Measurements from ENCODE around the gene CAMKK2.
"Not testable (repeated sequence)": the region's sequence is repeated elsewhere in the genome, so short reads cannot be mapped to it uniquely, and the experiment has no call there.

CAMKK2 gene

DNA sequence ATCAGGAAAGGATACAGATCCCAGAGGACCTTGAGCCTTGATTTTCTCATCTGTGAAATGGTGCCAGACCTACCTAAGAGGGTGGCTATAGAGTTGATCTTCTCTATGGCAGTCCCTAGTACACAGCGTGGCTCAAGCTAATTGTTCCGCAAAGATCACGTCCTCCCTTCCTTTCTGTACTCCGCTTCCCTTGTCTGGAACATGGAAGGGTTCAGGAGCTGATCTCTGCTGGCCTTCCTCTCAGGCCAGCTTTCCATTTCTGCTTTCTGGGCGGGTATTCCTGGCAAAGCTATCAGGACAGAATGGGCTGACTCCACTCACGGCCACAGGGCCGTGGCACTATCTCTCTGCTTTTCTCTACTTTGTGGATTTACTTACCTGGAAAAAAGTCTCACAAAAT lies 6.5 kb downstream of the CAMKK2 start:
- DNase-seq (ENCODE audit: insufficient read length, low spot score) (no peak), FAIRE-seq (peak; percentile 52)
- TF ChIP-seq TAF1 (IDR thresholded peaks at IDR 0.05; ENCODE audit: low read depth, low read length) (no peak), POLR2AphosphoS5 (IDR thresholded peaks at IDR 0.05; ENCODE audit: low read depth, low read length) (no peak), POU2F2 (IDR thresholded peaks at IDR 0.05; ENCODE audit: low read depth, low read length) (no peak), PAX5 (IDR thresholded peaks at IDR 0.05; ENCODE audit: insufficient read depth, low read length, severe bottlenecking) (no peak), SPI1 (IDR thresholded peaks at IDR 0.05; ENCODE audit: low read depth, low read length) (no peak)

- TF ChIP-seq POU2F2 (IDR thresholded peaks at IDR 0.05; ENCODE audit: low read depth, low read length) (no peak), TAF1 (IDR thresholded peaks at IDR 0.05; ENCODE audit: low read depth, low read length) (no peak), PAX5 (IDR thresholded peaks at IDR 0.05; ENCODE audit: insufficient read depth, low read length, severe bottlenecking) (no peak), SPI1 (IDR thresholded peaks at IDR 0.05; ENCODE audit: low read depth, low read length) (no peak), POLR2A (IDR thresholded peaks at IDR 0.05; ENCODE audit: low read depth, low read length) (no peak), POLR2AphosphoS5 (IDR thresholded peaks at IDR 0.05; ENCODE audit: low read depth, low read length) (no peak)
- no peak for DNase-seq (ENCODE audit: insufficient read length, low spot score)
- no peak for FAIRE-seq
These were observed 7.5 kb downstream of the CAMKK2 start for GRCh38 chr12:121288986-121289385.

DNA sequence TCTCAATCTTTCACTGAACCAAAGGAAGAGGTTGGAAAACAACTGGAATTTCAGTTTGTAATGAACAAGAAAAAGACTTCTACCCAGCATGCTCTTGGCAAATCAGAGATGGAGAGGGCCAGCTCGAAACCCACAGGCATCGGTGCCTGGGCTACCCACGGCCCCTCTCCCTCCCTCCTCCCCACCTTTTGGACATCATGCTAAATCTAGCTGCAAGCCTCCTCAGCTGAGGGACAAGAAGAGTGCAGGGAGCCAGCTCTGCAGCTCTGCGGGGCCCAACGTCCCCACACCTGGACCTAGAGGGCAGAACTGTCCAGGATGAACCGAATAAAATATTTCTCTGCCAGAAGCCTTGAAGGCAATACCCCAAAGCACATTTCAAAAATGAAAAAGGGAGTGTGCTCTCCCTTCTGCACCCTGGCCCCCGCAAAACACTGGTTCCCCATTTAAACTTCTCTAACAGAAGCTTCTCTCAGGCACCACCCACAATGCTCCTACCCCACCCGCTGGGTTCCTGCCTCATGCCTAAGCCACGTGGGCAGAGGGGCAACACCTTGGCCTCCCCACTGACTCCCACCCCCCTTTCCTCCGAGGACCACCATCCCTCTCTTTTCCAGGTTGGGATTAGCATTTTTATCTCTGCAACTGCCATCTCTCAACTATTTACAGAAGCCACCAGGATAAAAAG lies 8.2 kb downstream of the CAMKK2 start:
- FAIRE-seq (no peak), DNase-seq (ENCODE audit: insufficient read length, low spot score) (no peak)
- TF ChIP-seq POLR2AphosphoS5 (IDR thresholded peaks at IDR 0.05; ENCODE audit: low read depth, low read length) (no peak), TAF1 (IDR thresholded peaks at IDR 0.05; ENCODE audit: low read depth, low read length) (no peak), SPI1 (IDR thresholded peaks at IDR 0.05; ENCODE audit: low read depth, low read length) (0 out of 2 replicates have a peak, but pooled peaks have one; percentile 22), POU2F2 (IDR thresholded peaks at IDR 0.05; ENCODE audit: low read depth, low read length) (no peak), POLR2A (IDR thresholded peaks at IDR 0.05; ENCODE audit: low read depth, low read length) (no peak)

GRCh38 chr12:121287267-121287954 lies 9.1 kb downstream of the CAMKK2 start:
- FAIRE-seq (no peak), DNase-seq (ENCODE audit: insufficient read length, low spot score) (no peak)
- TF ChIP-seq POLR2AphosphoS5 (IDR thresholded peaks at IDR 0.05; ENCODE audit: low read depth, low read length): no peak
- TF ChIP-seq TAF1 (IDR thresholded peaks at IDR 0.05; ENCODE audit: low read depth, low read length): no peak
- TF ChIP-seq SPI1 (IDR thresholded peaks at IDR 0.05; ENCODE audit: low read depth, low read length): no peak
- TF ChIP-seq POLR2A (IDR thresholded peaks at IDR 0.05; ENCODE audit: low read depth, low read length): no peak
- no peak for TF ChIP-seq PAX5 (IDR thresholded peaks at IDR 0.05; ENCODE audit: insufficient read depth, low read length, severe bottlenecking)
- TF ChIP-seq POU2F2 (IDR thresholded peaks at IDR 0.05; ENCODE audit: low read depth, low read length): no peak

DNA sequence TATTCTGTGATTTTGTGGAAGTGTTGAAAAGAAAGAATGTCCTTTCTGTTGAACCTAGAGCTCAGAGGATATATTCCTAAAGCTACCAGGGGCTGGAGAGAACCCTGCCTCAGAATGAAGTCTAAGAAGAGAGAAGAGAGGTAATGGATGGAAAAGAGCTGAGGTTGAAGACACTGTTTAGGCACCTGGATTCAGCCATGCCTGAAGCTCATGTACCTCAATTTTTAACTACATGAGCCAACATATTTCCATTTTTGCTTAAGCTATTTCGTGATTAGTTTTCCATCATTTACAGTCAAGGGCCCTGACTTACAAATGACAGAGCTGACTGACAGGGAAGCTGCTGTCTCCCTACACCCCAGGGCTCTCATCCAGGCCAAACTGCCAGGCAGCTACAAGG lies 10.7 kb downstream of the CAMKK2 start:
- no peak for FAIRE-seq
- no peak for DNase-seq (ENCODE audit: insufficient read length, low spot score)
- TF ChIP-seq POLR2AphosphoS5 (IDR thresholded peaks at IDR 0.05; ENCODE audit: low read depth, low read length): no peak
- TF ChIP-seq SPI1 (IDR thresholded peaks at IDR 0.05; ENCODE audit: low read depth, low read length): no peak
- TF ChIP-seq POU2F2 (IDR thresholded peaks at IDR 0.05; ENCODE audit: low read depth, low read length): no peak

GRCh38 chr12:121284551-121285390 lies 11.7 kb downstream of the CAMKK2 start:
- no peak for DNase-seq (ENCODE audit: insufficient read length, low spot score)
- no peak for FAIRE-seq
- no peak for TF ChIP-seq SPI1 (IDR thresholded peaks at IDR 0.05; ENCODE audit: low read depth, low read length)
- TF ChIP-seq POU2F2 (IDR thresholded peaks at IDR 0.05; ENCODE audit: low read depth, low read length): no peak
- no peak for TF ChIP-seq PAX5 (IDR thresholded peaks at IDR 0.05; ENCODE audit: insufficient read depth, low read length, severe bottlenecking)
- TF ChIP-seq POLR2A (IDR thresholded peaks at IDR 0.05; ENCODE audit: low read depth, low read length): no peak
- TF ChIP-seq POLR2AphosphoS5 (IDR thresholded peaks at IDR 0.05; ENCODE audit: low read depth, low read length): no peak
- TF ChIP-seq TAF1 (IDR thresholded peaks at IDR 0.05; ENCODE audit: low read depth, low read length): no peak

DNA sequence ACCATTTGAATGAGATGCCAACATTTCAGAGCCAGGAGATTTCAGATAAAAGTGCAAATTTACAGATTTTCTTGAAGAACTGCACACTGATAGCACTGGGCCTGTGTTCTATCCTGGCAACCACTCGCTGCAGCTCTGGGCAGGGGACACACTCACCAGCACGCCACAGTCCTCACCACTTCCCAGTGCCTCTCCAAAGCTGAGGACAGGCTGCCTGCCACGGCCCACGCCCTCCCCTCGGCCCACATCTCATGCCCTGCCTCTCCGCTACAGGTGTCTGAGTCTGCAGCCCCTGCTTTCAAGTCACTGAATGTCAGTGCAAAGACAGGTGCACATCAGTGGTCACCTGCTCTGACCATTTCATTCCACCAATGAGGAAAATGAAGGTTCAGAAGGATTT lies 12.7 kb downstream of the CAMKK2 start:
- no peak for TF ChIP-seq POU2F2 (IDR thresholded peaks at IDR 0.05; ENCODE audit: low read depth, low read length)
- TF ChIP-seq POLR2AphosphoS5 (IDR thresholded peaks at IDR 0.05; ENCODE audit: low read depth, low read length): no peak
- no peak for TF ChIP-seq TAF1 (IDR thresholded peaks at IDR 0.05; ENCODE audit: low read depth, low read length)
- TF ChIP-seq SPI1 (IDR thresholded peaks at IDR 0.05; ENCODE audit: low read depth, low read length): no peak
- no peak for TF ChIP-seq PAX5 (IDR thresholded peaks at IDR 0.05; ENCODE audit: insufficient read depth, low read length, severe bottlenecking)
- TF ChIP-seq POLR2A (IDR thresholded peaks at IDR 0.05; ENCODE audit: low read depth, low read length): no peak
- FAIRE-seq (no peak), DNase-seq (ENCODE audit: insufficient read length, low spot score) (no peak)

GRCh38 chr12:121283388-121283787 lies 13.1 kb downstream of the CAMKK2 start:
- TF ChIP-seq POU2F2 (IDR thresholded peaks at IDR 0.05; ENCODE audit: low read depth, low read length) (no peak), POLR2A (IDR thresholded peaks at IDR 0.05; ENCODE audit: low read depth, low read length) (no peak), TAF1 (IDR thresholded peaks at IDR 0.05; ENCODE audit: low read depth, low read length) (no peak), PAX5 (IDR thresholded peaks at IDR 0.05; ENCODE audit: insufficient read depth, low read length, severe bottlenecking) (no peak), POLR2AphosphoS5 (IDR thresholded peaks at IDR 0.05; ENCODE audit: low read depth, low read length) (no peak), SPI1 (IDR thresholded peaks at IDR 0.05; ENCODE audit: low read depth, low read length) (no peak)
- DNase-seq (ENCODE audit: insufficient read length, low spot score) (no peak), FAIRE-seq (no peak)

GRCh38 chr12:121282910-121283309 lies 13.6 kb downstream of the CAMKK2 start:
- not testable (repeated sequence) for FAIRE-seq; DNase-seq (ENCODE audit: insufficient read length, low spot score)
